Adipose tissue (tissue), 3 donors: Measurements from ENCODE around the gene PSME3IP1. TPM values are rescaled to one million over a fixed set of nuclear protein-coding genes. Genes with fewer than 3 reads are reported as not detected.

Experiments used
- H3K27ac ChIP-seq: one replicate; pipeline ENCODE4 v1.5.1; 2013; ENCODE audit warnings: low read depth, low read length
- WGBS, 3 donors: extraction: QIAGEN DNeasy Blood & Tissue Kit; methylation state at CpG; one replicate each; pipeline ENCODE4 v1.1.7; 2013; 5-methylcytosine and 5-hydroxymethylcytosine counted together
- polyA plus RNA-seq, 3 donors: library from polyadenylated mRNA; stranded (reverse); fragments of 200-250 nt; gene quantifications; one replicate each; pipeline ENCODE4 v1.2.3, GENCODE V29; 2013
- donor health status: healthy with polysubstance abuse.
- donor health status: Bipolar disorder and iron deficiency.
- donor health status: healthy.

Gene PSME3IP1
- polyA plus RNA-seq, 3 donors, result 28.2 to 44.6 (median 41.1) TPM

- WGBS, 3 donors, result 76 to 93% (median 76%) methylated on average over 2 of the region's 2 CpGs
- H3K27ac ChIP-seq, result no peak overlapping the region
Observed at GRCh38 chr16:57134982-57135381, 50.9 kb downstream of the PSME3IP1 start.

GRCh38 chr16:57133886-57134285 lies 52.0 kb downstream of the PSME3IP1 start:
- no peak overlapping the region for H3K27ac ChIP-seq
- WGBS, 3 donors, result 83 to 90% (median 85%) methylated on average over 8 to 10 of the region's 10 CpGs

GRCh38 chr16:57133031-57133430 lies 52.8 kb downstream of the PSME3IP1 start:
- WGBS, 3 donors, result 71 to 78% (median 71%) methylated on average over 4 of the region's 4 CpGs
- no peak overlapping the region for H3K27ac ChIP-seq

GRCh38 chr16:57132470-57132869 lies 53.4 kb downstream of the PSME3IP1 start:
- no peak overlapping the region for H3K27ac ChIP-seq
- WGBS, 3 donors, result 93 to 100% (median 100%) methylated on average over 1 of the region's 1 CpG

- no peak overlapping the region for H3K27ac ChIP-seq
- WGBS, 3 donors, result 79 to 88% (median 86%) methylated on average over 17 of the region's 17 CpGs
Observed at GRCh38 chr16:57131351-57131970, 54.4 kb downstream of the PSME3IP1 start.

- no peak overlapping the region for H3K27ac ChIP-seq
- WGBS, 3 donors, result 94 to 98% (median 95%) methylated on average over 6 of the region's 6 CpGs
Observed at GRCh38 chr16:57130950-57131321, 54.9 kb downstream of the PSME3IP1 start.

- 75 to 85% (median 77%) methylated on average over 11 of the region's 11 CpGs for WGBS, 3 donors
- H3K27ac ChIP-seq, result no peak overlapping the region
Observed at GRCh38 chr16:57128771-57129389, 57.0 kb downstream of the PSME3IP1 start.

- 89 to 96% (median 94%) methylated on average over 7 of the region's 7 CpGs for WGBS, 3 donors
- H3K27ac ChIP-seq, result no peak overlapping the region
Observed at GRCh38 chr16:57127836-57128235, 58.0 kb downstream of the PSME3IP1 start.

- no peak overlapping the region for H3K27ac ChIP-seq
- WGBS, 3 donors, result 89 to 97% (median 96%) methylated on average over 5 of the region's 5 CpGs
Observed at GRCh38 chr16:57127037-57127763, 58.6 kb downstream of the PSME3IP1 start.

- 74 to 93% (median 80%) methylated on average over 4 of the region's 4 CpGs for WGBS, 3 donors
Observed at GRCh38 chr16:57126411-57126810, 59.4 kb downstream of the PSME3IP1 start.

GRCh38 chr16:57125969-57126368 lies 59.9 kb downstream of the PSME3IP1 start:
- no peak overlapping the region for H3K27ac ChIP-seq
- WGBS, 3 donors, result 98 to 100% (median 98%) methylated on average over 4 of the region's 4 CpGs

More at GRCh38 chr16:57126411-57126810, 59.4 kb downstream of the PSME3IP1 start:
- H3K27ac ChIP-seq, result no peak overlapping the region

GRCh38 chr16:57125376-57125775 lies 60.5 kb downstream of the PSME3IP1 start:
- no peak overlapping the region for H3K27ac ChIP-seq
- 89 to 95% (median 93%) methylated on average over 4 of the region's 4 CpGs for WGBS, 3 donors

- 80 to 85% (median 83%) methylated on average over 11 of the region's 11 CpGs for WGBS, 3 donors
- no peak overlapping the region for H3K27ac ChIP-seq
Observed at GRCh38 chr16:57123974-57124674, 61.7 kb downstream of the PSME3IP1 start.

- 74 to 96% (median 75%) methylated on average over 7 of the region's 7 CpGs for WGBS, 3 donors
- H3K27ac ChIP-seq, result no peak overlapping the region
Observed at GRCh38 chr16:57123216-57123973, 62.4 kb downstream of the PSME3IP1 start.

GRCh38 chr16:57118461-57119084 lies 67.3 kb downstream of the PSME3IP1 start:
- H3K27ac ChIP-seq, result no peak overlapping the region
- WGBS, 3 donors, result 98 to 99% (median 98%) methylated on average over 2 of the region's 2 CpGs

GRCh38 chr16:57115514-57116182 lies 70.2 kb downstream of the PSME3IP1 start:
- WGBS, 3 donors, result 54 to 72% (median 57%) methylated on average over 24 to 25 of the region's 25 CpGs
- H3K27ac ChIP-seq, result no peak overlapping the region

- H3K27ac ChIP-seq, result no peak overlapping the region
Observed at GRCh38 chr16:57115168-57115513, 70.7 kb downstream of the PSME3IP1 start.

More at GRCh38 chr16:57115168-57115513, 70.7 kb downstream of the PSME3IP1 start:
- 63 to 76% (median 72%) methylated on average over 10 of the region's 10 CpGs for WGBS, 3 donors
